Measurements from ENCODE around the gene CRACR2A.

Gene CRACR2A

DNA sequence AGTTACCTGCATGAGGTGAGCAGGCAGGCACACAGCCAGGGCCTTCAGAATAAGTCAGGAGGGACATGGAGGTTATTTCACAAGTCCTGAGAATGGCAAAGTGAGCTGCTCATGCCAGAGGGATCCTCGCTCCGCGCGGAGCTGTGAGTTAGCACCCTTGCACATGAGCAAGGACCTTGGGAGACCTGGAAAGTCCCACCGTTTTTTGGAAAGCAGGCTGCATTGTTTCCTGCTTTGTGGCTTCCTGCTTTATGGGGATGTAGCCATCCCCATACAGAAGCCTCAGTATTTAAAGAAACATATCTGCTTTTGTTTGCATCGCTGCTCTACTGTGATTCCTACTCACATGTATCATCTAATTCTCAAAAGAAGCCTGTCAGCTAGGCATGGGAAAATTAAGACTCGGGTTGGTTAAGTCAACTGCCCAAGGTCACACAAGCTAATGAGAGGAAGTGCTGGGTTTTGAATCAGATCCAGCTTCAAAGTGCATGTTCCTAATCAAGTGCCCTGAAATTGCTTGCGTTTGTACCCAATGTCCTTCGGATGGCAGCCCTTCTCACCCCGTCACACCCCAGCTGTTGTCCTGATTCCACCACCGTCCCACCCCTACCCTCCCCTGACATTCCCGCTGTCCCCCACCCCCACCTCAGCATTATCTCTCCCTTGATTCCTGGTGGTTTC is 106.2 kb downstream of the CRACR2A start:
- no peak for DNase-seq (ENCODE audit: low spot score)

DNA sequence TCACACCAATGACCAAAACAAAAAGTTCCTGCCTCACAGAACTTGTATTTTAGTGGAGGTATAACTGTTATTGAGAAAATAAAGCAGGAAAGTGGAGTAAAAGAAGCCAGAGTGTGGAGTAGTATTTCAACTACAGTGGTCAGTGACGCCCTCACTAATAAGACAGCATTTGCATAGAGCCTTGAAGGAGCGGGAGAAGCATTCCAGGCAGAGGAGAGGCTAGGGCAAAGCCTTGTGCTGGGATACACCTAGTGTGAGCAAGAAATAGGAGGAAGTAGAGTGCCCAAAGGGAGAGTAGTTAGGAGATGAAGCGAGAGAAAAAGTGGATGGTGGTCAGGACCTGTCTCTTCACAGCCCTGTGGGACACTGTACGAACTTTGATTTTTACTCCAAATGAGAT is 107.8 kb downstream of the CRACR2A start:
- DNase-seq (ENCODE audit: low spot score), result no peak

DNA sequence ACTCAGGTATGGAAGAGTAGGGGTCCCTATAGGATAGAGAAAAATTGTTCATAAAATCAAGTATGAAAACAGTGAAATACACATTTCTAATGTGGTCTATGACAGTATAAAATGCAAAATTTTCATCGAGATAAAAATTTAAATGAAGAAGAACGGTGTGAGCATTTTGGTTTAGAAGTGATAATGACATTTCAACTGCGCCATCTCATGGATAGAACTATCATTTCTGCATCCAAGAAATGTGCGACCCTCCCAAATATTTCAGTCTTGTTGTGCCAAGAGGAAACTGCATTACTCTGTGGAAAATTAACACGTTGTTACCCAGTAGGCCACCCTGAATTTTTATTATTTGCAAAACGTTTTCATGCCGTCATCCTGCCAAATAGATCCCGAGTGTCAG is 108.8 kb downstream of the CRACR2A start:
- no peak for DNase-seq (ENCODE audit: low spot score)

DNA sequence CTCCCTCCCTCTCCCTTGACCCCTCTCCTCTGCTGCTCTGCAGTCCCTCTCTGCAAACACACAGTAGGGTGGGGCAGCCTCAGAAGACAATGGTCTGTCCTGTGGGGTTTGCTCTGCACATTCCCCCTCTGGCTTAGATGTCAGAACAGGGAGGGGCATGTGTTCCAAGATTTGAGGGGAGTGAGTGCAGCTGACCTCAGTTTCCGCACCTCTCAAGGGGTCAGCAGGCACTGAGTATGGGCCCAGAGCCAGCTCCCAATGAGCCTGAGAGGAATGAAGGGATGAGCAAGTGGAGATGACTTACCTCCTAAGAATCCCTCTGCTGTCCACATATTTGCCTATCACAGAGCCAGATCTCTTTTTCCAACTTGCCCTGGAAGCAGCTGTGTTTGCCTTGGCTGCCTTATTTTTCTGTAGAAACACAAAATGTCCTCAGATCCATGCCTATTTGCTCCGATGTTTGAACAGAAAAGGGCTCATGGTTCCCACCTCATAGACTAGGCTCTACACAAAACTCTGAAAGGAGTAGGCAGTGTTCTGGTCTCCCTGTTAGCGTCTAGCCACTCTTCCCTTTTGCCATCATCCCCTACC is 111.4 kb downstream of the CRACR2A start:
- DNase-seq (ENCODE audit: low spot score), result no peak

DNA sequence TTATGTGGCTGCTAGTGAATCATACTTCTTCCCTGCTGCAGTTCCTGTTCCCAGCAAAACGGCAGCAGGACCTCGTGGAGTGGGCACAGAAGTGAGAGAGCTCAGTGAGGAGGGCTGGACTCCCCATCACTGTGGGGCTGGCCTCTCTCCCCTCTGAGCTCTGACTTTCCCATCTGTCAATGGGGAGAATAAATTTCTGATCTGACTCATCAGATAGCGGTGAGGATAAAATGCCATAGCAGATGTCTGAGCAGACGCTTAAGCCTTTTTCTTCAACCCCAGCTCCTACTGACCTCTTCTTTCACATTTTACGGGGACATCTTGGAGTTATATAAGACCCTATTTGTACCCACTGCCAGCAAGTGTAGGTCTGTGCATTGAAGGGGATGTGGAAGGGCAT is 116.6 kb downstream of the CRACR2A start:
- DNase-seq (ENCODE audit: low spot score), result no peak

DNA sequence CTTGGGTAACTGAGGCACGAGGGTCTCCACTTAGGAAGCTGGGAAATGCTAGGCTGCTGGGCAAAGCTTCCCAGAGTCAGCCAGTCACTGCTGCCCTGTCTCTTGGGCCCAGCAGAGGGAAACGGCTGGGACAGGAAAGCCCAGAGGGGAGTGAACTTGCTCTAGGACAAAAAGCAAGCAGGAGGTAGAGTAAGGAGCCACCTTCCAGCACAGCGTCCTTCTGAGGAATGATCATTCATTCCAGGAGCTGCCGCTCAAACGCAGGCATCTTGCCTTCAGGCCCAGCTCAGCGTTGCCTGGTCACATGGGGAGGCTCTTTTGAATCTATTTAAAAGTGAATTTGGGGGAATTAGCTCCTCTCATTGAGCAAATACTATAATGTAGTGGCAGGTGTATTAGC is 118.6 kb downstream of the CRACR2A start:
- DNase-seq (ENCODE audit: low spot score), result no peak

DNA sequence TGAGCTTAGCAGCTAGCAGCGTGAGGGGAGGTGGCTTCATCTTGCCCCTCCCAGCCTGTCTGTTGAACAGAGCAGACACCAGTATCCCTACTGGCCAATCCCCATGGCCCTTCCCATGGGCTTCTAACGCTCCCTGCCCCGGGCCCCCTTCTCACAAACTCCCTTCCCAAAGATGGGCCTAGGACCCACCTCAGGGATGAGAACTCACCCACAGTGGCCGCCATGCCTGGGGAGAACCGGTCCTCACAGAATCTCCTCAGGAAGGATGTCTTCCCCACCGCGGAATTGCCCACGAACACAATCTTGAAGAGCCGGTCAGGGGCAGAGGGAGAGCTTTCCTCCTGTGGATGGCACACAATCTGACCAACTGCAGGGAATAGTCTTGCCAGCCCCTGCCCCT is 119.5 kb downstream of the CRACR2A start:
- no peak for DNase-seq (ENCODE audit: low spot score)

DNA sequence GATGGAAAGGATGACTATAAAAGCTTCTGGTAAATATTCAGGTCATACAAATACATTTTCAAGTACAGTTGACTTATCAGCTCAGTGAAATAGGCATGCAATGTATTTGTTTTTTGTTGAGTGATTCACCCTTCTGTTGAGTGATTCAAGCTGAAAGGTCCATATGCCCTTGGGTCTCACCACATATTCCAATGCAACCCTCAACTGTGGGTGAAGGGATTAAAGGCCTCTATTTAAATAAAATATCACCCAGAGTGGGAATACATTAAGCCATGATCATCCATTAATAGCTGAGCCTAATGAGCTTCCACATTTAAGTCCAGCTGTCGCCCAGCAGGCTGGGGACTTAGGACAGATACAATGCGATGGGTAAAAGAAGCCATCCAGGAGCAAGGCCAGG is 120.2 kb downstream of the CRACR2A start:
- no peak for DNase-seq (ENCODE audit: low spot score)

DNA sequence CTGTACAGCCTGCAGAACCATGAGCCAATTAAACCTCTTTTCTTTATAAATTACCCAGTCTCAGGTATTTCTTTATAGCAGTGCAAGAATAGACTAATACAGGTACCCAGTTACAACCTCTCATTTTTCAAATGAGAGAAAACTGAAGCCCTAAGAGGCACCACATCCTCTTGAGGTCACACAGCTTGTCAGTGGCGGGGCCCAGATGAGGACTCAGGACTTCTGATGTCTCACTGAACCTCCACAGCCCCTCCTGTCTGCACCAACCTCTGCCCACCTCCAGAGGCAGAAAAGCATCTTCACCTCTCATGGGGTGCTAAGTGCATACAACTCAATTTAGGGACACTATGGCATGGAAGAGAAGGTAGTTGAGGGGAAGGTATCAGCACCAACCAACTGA is 120.7 kb downstream of the CRACR2A start:
- no peak for DNase-seq (ENCODE audit: low spot score)

DNA sequence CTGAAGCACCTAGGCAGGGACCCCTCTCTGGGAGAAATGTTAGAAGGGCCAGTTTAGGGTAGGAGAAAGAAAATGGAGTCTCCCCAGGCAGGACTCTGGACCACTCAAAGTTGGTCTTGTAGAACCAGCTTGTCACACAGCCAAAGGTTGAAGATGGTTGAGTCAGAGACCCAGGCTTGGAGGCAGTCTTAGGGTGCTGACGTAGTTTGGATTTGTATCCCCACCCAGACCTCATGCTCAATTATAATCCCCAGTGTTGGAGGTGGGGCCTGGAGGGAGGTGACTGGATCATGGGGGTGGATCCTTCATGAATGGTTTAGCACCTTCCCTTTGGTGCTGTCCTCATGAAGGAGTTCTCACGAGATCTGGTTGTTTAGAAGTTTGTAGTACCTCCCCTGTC is 121.2 kb downstream of the CRACR2A start:
- DNase-seq (ENCODE audit: low spot score), result no peak

DNA sequence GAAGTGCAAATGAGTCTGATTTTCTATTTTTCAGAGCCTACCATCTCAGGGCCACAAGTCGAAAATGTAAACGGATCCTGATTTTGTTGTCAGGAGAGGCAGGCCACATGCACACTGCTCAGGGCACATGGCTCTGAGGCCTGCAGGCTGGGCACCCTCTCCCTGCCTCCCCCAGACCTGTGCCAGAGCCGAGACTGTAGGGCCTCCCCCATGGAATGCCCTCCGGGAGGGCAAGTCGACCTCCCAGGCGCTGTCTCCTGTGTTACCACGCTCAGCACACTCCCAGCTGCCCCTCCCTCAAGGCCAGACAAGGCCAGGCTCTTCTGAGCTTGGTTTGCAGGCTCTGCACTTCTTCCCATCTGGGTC is 121.7 kb downstream of the CRACR2A start:
- no peak for DNase-seq (ENCODE audit: low spot score)

DNA sequence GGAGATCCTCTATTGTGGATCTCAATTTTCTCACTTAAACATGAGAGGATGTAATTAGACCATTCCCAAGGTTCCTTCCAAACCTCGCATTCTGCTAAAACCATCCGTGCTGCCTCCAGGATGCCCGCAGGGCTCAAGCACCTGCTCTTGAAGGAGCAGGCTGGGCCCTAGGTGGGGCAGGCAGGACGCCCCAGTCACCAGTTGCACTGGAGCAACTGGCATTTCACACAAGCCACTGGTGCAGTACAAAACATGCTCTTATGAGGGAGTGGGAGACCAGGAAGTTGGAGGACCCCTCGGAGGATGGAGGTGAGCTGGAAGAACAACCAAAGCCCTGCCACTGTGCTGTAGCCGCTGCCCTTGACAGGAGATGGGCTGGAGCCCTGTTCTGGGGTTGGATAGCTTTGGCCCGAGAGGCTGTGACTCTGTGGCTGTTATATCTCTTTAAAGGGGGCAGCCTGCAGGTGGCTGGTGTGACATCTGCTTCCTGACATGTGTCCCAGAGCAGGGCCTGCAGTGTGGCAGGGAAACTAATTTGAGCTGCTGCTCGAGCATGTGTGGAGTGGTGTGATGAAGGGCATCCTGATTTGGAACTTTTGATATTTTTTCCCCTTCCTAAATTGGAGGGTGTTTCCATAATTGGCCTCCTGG is 122.2 kb downstream of the CRACR2A start:
- no peak for DNase-seq (ENCODE audit: low spot score)

DNA sequence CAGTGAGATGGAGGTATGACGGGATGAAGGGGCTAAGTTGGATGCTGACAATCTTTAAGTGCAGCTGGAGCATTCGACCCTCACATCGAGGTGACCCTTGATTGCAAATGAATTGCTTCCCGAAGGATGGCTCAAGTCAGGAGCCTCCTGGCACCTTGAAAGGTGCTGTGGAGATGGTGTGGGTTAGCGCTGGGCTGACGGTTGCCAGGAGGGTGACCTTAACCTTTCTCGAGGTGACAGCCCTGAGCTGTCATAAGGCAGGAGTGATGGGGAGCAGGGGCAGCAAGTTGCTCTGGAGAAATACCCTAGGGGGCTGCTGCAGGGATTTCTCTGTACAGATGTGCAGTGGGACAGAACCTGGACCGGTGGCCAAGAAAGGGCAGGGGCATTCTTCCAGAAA is 122.8 kb downstream of the CRACR2A start:
- DNase-seq (ENCODE audit: low spot score), result no peak

DNA sequence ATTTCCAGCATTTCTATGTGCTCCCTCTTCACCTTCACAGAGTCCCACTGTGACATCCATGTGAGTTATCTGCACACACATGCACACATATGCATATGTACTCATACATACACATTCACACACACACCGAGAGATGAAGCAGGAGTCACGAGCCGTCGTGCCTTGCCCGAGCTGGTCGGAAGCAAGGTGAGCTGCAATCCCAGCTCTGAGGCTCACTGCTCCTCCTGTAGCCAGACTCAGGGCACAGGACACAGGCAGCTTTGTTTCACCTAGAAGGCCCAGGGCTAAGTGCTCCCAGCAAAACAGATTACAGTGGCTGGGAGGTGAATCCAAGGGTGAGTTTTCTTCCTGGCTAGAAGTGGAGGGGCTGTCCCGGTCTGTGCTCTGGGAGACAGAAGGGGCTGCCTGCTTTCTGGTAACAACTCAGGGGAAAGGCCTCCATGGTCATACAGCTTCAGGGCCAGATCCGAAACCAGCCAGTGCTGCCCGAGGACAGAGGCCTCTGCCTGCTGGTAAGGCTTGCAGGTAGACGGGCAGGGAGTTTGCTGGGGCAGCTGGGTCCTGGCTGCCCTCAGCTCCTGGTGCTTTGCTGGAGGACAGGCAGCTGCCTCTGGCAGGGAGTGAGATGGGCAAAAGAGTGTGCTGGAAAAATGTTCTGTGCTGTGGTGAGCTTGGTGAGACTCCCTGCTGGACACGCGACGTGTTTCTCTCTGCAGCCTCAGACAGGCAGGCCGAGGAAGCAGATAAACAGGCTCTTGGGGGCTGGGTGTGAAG is 123.7 kb downstream of the CRACR2A start:
- no peak for DNase-seq (ENCODE audit: low spot score)

DNA sequence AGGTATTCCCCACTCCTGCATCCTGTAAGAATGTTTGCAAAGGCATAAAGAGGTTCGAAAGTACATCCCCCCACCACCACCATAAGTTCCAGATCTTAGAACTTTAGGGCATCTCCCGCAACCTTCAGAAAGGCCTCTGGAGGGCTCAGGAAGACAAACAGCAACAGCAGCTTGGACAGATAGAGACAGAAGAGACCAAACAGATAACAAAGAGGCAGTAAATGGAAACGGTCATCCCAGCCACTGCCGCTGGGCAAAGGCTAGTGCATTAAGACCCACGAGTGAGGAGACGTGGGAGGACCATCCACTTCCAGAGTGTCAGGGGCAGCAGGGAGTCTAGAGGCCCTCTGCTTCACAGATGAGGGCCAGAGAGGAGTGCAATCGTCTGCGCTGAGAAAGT is 124.3 kb downstream of the CRACR2A start:
- no peak for DNase-seq (ENCODE audit: low spot score)

DNA sequence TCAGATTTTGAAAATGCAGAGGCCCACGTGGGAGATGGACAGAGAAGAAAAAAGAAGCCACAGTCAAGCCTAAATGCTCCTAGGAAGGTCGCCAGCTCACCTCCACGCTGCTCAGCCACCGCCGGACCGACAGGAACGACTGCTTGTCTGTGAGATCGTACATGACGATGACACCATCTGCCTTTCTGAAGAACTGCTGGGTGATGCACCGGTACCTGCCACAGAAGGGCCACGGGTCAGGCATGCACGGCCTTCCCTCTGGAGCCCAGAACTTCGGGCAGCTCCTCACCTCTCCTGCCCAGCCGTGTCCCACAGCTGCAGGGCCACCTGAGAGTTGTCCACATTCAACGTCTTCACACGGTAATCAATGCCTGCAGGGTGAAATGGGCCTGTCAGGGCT is 125.6 kb downstream of the CRACR2A start:
- DNase-seq (ENCODE audit: low spot score), result no peak

DNA sequence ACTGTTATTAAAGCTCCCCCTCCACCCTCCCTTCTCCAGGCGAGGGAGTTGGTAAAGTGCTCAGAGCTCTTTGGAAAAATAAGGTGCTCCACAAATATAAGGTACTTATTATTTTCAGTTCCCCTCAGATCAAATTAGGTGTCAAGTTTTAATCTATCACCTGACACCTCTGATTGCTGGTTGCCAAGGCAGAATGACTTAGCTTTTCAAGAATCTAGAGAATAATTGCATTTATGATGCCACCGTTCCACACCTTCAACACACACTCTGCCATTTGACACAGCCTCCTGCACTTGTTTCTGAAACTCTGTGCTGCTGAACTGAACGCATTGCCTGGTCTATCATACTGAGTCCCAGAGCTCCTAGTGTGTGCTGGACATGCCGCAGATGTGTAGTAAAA is 128.6 kb downstream of the CRACR2A start:
- no peak for DNase-seq (ENCODE audit: low spot score)

DNA sequence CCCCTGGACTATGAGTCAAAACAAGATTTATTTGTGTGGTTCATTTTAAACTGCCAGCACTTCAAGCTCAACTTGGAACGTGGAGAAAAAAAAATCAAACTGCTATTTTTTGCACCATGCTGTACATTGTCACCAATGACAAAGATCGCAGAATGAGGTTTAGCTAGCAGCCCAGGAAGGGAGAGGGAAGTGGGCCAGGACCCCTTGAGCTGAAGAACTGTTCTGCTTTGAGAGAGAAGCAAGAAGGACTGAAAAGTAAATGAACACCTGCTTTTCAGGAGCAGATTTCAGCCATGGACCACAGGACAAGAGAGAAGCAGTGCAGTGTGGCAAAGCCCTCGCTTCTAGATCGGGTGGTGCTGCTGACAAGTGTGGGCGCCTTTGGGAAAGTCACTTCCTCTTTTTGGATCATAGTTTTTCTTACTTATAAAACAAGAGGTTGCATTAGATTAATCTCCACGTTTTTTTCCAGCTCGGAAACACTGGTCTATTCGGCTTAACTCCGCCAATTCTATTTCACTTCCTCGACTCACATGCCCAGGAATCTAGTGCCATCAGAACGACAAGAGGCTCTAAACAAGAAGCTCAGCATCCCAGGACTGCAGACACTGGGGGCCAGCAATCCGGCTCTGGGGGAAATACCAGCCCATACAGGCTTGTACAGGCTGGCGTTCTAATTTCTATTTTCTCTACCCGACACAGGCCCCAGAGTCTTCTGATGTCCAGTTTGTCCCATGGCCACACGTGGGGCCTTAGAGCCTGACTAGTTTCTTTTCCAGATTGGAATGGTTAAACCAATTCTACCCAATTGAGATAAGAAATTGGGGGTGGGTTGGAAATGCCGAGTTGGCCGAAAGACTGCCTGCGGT is 129.9 kb downstream of the CRACR2A start:
- peak; percentile 49 for DNase-seq (ENCODE audit: low spot score)

DNA sequence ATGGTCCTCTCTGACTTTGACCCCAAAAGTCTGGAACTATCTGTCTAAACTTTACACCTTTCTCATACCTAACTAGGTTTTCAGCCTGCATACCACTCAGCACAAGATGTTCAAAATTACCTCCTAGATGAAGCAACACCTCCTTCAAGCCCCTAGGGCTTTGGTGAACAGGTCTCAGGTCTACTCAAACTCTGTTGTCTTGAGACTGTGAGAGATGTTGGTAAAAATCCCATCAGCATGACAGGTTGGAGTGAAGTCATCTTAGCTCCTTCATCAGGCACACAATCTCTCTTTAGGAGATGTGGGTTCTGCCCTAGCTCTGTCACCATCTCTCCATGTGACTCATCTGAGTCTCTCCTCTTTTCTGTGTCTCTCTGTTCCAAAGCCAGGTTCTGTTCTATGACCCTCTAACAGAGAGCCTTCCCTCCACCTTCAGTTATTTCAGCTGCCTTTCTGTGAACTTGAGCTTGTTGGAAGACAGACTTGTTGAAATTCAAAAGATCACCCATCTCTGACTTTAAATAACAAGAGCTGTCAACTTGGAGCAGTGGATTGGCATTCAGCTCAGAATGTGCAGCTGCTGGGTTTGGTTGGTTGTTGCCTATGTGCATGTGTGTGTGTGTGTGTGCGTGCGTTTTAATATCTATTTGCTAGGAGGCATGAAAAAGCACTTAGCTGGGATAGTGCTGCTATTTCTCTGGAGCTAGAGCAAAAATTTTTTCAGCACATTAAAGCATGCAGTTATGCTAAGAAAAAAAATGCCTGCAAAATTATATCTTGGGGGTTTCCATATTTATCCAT is 130.7 kb downstream of the CRACR2A start:
- no peak for DNase-seq (ENCODE audit: low spot score)

DNA sequence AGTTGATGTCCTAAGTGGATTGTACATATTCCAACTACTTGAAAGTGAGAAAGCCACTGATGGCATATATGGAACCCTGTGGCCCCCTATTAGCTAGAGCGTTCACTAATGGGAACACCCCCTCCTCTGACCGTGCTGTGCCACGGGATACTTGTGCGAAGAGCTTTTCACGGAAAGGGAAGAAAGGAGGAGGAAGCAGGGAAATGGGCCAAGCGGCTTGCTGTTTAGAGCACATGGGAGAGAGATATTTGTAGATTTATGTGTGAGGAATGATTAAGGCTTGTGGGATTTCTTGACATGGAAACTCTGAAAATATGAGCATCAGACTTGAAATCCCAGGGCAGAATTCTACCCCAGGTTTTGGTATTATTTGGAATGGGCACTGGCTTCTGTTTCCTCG is 132.1 kb downstream of the CRACR2A start:
- DNase-seq (ENCODE audit: low spot score), result no peak

DNA sequence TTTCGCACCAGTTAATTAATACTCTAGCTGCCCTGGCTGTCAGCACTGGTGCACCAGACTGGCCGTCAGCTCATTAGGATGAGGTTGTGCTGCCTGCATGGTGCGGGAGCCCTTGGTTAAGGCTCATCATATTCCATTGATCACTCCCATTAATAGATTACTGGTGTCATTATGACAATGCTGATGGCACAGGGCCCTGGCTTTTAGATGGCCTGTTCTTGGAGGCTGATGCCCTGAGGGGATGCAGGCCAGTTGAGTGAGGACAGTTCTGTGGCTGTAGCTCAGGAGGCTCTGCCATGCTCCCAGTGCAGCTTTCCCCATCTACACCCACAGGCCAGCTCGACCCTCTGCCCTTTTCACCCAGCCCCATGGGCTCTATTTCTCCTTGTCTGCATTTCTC is 135.3 kb downstream of the CRACR2A start:
- no peak for DNase-seq (ENCODE audit: low spot score)
